Stomach (tissue), 9 donors: ENCODE data around the gene FUS. TPM values are rescaled to one million over a fixed set of nuclear protein-coding genes. Genes with fewer than 3 reads are reported as not detected.
"Not testable (repeated sequence)": the region's sequence is repeated elsewhere in the genome, so short reads cannot be mapped to it uniquely, and the experiment has no call there.

Source experiments
- DNase-seq, 2 donors: peaks; one replicate each; pipeline versions ENCODE4 v3.0.0 to v3.0.0-alpha.2; 2013 to 2019
- H3K27ac ChIP-seq, 5 donors: fragments of 200-600 bp in 4 of 5; sonication (generic) in 4 of 5; one replicate each; pipeline ENCODE4 v1.5.1; 2013 to 2019; ENCODE audit warnings: mild to moderate bottlenecking in 1 of 5, moderate library complexity in 1 of 5
- H3K27me3 ChIP-seq, 3 donors: fragments of 200-600 bp; sonication (generic); one replicate each; pipeline ENCODE4 v1.5.1; 2017 to 2019; ENCODE audit warnings: mixed run types in 1 of 3
- H3K36me3 ChIP-seq, 4 donors: fragments of 200-600 bp; sonication (generic); 1 replicate in 3 of 4; 2 replicates in 1 of 4; pipeline ENCODE4 v1.5.1; 2016 to 2019
- H3K4me1 ChIP-seq, 4 donors: fragments of 200-600 bp; sonication (generic); one replicate each; pipeline ENCODE4 v1.5.1; 2016 to 2019
- H3K4me3 ChIP-seq, 4 donors: fragments of 200-600 bp; sonication (generic) in 3 of 4; one replicate each; pipeline ENCODE4 v1.5.1; 2016 to 2019; ENCODE audit warnings: mild to moderate bottlenecking in 1 of 4
- H3K9me3 ChIP-seq, 4 donors: fragments of 200-600 bp; sonication (generic); one replicate each; pipeline ENCODE4 v1.5.1; 2016 to 2019
- CTCF ChIP-seq, 7 experiments: fragments of 450-650 bp in 4 of 7; fragments of 200-600 bp in 3 of 7; sonication (generic) in 3 of 7; IDR thresholded peaks; one replicate each; pipeline ENCODE4 v1.5.1; 2016 to 2019; ENCODE audit warnings: antibody characterized with exemption in 7 of 7, control low read depth in 2 of 7, mild to moderate bottlenecking in 1 of 7
- EP300 ChIP-seq: sonication (generic); formaldehyde crosslinking; IDR thresholded peaks from one replicate; pipeline ENCODE4 v1.6.1; 2017; ENCODE audit warnings: antibody characterized with exemption
- POLR2A ChIP-seq, 4 donors: fragments of 450-650 bp; IDR thresholded peaks; one replicate each; pipeline ENCODE4 v1.6.1; 2016; ENCODE audit warnings: antibody characterized with exemption in 4 of 4, control low read depth in 2 of 4, mild to moderate bottlenecking in 1 of 4, moderate library complexity in 1 of 4
- POLR2AphosphoS5 ChIP-seq, 3 donors: sonication (generic); formaldehyde crosslinking; IDR thresholded peaks; one replicate each; pipeline ENCODE4 v1.6.1; 2016; ENCODE audit warnings: antibody characterized with exemption in 3 of 3
- WGBS, 5 donors: extraction: QIAGEN DNeasy Blood & Tissue Kit in 3 of 5; methylation state at CpG; one replicate each; pipeline versions ENCODE4 v1.1.5 to v1.1.7; 2013 to 2018; 5-methylcytosine and 5-hydroxymethylcytosine counted together
- intact Hi-C: fragments of 100-400 bp; cut with DNase I; formaldehyde crosslinking; loops from one replicate; pipeline ENCODE4 v1.15.1; 2023; ENCODE audit warnings: low total_unique reads
- polyA plus RNA-seq, 3 donors: library from polyadenylated mRNA; stranded (reverse); fragments of 200-250 nt; gene quantifications; one replicate each; pipeline ENCODE4 v1.2.3, GENCODE V29; 2013
- total RNA-seq, 5 donors: library from RNA; depleted of rRNA; stranded (reverse); fragments of >200 nt; gene quantifications; one replicate each; pipeline versions ENCODE4 v1.1.0 to v1.2.3, GENCODE V29; 2014 to 2016
- donor health status: healthy with polysubstance abuse.
- donor health status: Bipolar disorder and iron deficiency.
- donor health status: healthy.

FUS gene
- total and polyA plus RNA-seq, 8 donors = 41.1 to 175 (median 122) TPM

- intact Hi-C loops = no loop called here
- Histone ChIP-seq H3K4me3 (no peak overlapping the region), H3K36me3 (peaks cover 69 to 96% (median 89%) of the 10 kb centered on the region in 4 donors), H3K27ac (no peak overlapping the region), H3K4me1 (no peaks in the 10 kb centered on the region), H3K9me3 (no peaks in the 10 kb centered on the region), H3K27me3 (no peaks in the 10 kb centered on the region)
- no peak for DNase-seq
- TF ChIP-seq POLR2AphosphoS5 (IDR thresholded peaks at IDR 0.05) (no peak), POLR2A (IDR thresholded peaks at IDR 0.05) (no peak), EP300 (no peak), CTCF (IDR thresholded peaks at IDR 0.05) (no peak)
- WGBS, 5 donors = 86 to 100% (median 92%) methylated on average over 2 of the region's 2 CpGs
Observed at GRCh38 chr16:31193874-31194273, 13.9 kb downstream of the FUS start.

GRCh38 chr16:31194898-31195297 lies 15.0 kb downstream of the FUS start:
- H3K4me1 ChIP-seq = peaks cover 0 to 4% (median under 1%) of the 10 kb centered on the region in 4 donors
- intact Hi-C loops = no loop called here
- DNase-seq = no peak
- no peaks in the 10 kb centered on the region for H3K27me3 ChIP-seq
- H3K27ac ChIP-seq = no peak overlapping the region
- WGBS, 5 donors = 79 to 85% (median 83%) methylated on average over 7 of the region's 7 CpGs
- H3K36me3 ChIP-seq = peaks cover 59 to 93% (median 87%) of the 10 kb centered on the region in 4 donors
- TF ChIP-seq CTCF (IDR thresholded peaks at IDR 0.05) (no peak), EP300 (no peak)
- H3K9me3 ChIP-seq = no peaks in the 10 kb centered on the region
- H3K4me3 ChIP-seq = no peak overlapping the region

GRCh38 chr16:31195861-31196260 lies 15.9 kb downstream of the FUS start:
- intact Hi-C loops, H3K4me3 ChIP-seq, H3K9me3 ChIP-seq, DNase-seq, H3K27me3 ChIP-seq, H3K27ac ChIP-seq: not testable (repeated sequence)
- H3K36me3 ChIP-seq = peaks cover 49 to 86% (median 78%) of the 10 kb centered on the region in 4 donors
- WGBS, 5 donors = 96 to 99% (median 97%) methylated on average over 11 of the region's 11 CpGs
- H3K4me1 ChIP-seq = peaks cover 3 to 13% (median 8%) of the 10 kb centered on the region in 4 donors

DNA sequence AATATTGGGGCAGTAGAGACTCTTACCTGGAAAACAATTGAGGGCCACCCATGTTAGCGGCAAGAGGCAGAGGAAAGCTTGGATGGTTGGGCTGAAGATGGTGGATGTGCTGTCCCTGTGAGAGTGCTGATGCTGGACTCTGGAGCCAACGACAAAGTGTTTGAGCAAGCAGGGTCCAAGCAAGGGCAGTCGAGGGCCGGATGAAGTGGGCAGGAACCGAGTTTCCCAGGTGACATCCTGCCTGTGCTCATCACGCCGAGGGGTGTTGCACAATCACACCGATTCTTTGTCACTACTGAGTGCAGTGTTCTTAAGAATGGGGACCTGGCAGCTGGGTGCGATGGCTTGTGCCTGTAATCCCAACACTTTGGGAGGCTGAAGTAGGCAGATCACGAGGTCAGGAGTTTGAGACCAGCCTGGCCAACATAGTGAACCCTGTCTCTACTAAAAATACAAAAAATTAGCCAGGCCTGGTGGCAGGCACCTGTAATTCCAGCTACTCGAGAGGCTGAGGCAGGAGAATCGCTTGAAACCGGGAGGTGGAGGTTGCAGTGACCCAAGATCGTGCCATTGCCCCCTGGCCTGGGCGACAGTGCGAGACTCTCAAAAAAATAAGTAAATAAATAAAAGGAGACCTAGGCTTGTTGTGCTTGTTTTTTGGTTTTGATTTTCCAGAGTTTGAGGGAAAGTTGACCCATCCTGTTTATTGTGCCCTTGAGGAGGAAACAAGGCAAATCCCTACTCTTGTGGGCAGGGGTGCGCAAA lies 16.6 kb downstream of the FUS start:
- DNase-seq = no peak
- H3K9me3 ChIP-seq = no peaks in the 10 kb centered on the region
- no peak overlapping the region for H3K4me3 ChIP-seq
- H3K27me3 ChIP-seq = no peaks in the 10 kb centered on the region
- no peak for TF ChIP-seq POLR2AphosphoS5 (IDR thresholded peaks at IDR 0.05)
- TF ChIP-seq POLR2A (IDR thresholded peaks at IDR 0.05) = no peak
- TF ChIP-seq CTCF (IDR thresholded peaks at IDR 0.05) = no peak
- no peak for TF ChIP-seq EP300
- H3K27ac ChIP-seq = no peak overlapping the region
- intact Hi-C loops = no loop called here
- 86 to 90% (median 88%) methylated on average over 17 of the region's 17 CpGs for WGBS, 5 donors
- peaks cover 43 to 80% (median 72%) of the 10 kb centered on the region in 4 donors for H3K36me3 ChIP-seq
- H3K4me1 ChIP-seq = peaks cover 8 to 20% (median 14%) of the 10 kb centered on the region in 4 donors
